HT-29 (cell line): ENCODE data around the gene SPATA45. TPM values are rescaled to one million over a fixed set of nuclear protein-coding genes. Genes with fewer than 3 reads are reported as not detected.

Source experiments
- DNase-seq: peaks from one replicate; pipeline ENCODE4 v3.0.0-alpha.2; 2015; ENCODE audit warnings: low spot score
- small RNA-seq: library from RNA; depleted of rRNA; stranded (forward); fragments of <200 nt; gene quantifications from one replicate; pipeline ENCODE3, GENCODE V24; 2014
- total RNA-seq: library from RNA; depleted of rRNA; stranded (reverse); fragments of >200 nt; shearing (Covaris generic); gene quantifications from 2 replicates; pipeline ENCODE4 v1.2.3, GENCODE V29; 2014; rRNA removed

SPATA45 gene
- total RNA-seq, 1 experiment from 2014 or later = not detected

DNA sequence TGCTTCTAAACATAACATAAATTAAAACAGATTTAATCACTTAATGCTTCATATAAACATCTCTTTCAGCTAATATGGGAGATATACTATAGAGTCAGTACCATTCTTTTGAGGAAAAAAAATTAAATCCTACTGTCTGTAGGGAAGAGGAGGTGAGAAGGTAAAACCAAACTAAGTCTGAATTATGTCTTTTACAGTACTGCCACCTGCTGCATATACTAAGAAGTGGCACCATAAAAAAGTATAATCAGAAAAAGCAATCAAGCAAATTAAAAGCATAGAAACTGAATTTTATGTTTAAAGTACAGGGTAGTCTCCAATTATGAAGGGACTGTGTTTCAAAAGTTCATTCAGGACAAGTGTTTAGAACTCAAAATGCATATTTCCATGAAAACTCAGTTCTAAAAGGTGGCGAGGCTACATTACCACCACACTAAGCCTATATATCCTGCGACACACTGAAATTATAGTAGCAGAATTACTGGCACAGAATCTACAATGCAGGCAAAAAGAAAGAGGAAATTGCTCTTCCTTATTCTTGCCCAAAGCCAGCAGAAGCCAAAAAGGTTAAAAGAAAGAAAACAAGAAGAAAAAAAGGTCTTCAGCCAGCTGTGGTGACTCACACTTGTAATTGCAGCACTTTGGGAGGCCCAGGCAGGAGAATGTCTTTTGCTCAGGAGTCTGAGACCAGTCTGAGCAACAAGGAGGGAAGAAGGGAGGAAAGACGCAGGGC lies 64.9 kb downstream of the SPATA45 start:
- DNase-seq = peak; percentile 64

DNA sequence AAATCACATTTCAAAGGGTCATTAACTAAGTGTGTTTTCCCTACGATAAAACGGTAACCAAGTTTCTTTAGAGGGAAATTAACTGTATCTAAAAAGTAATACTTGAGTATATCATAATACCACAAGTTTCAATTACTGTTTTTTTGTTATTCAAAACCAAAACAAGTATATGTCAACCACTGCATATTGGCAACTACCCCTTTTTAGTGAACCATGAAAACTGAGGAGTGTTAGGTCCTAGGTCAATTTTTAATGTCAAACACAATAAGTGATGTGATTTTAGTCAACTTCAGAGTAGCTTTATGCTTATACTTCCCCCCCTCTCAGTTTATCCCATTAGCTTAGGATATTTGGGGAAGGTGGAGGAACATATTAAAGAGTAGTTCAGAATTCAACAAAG lies 66.2 kb downstream of the SPATA45 start:
- no peak for DNase-seq

DNA sequence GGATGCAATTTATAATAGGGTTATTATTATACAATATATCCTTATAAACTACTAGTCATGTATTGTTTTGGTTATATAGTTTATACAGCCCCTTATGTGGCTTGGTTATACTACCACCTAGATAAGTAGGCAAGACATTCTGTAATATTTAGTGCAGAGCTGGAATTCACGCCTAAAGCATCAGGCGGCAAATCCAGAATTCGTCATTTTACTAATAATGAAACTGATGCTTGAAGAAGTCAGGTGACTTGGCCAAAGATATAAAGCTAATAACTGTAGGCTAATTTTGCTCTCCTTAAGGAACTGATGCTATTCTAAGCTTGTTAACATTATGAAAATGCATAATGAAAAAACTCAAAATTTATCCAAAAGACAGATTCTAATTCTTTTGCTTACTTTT lies 66.7 kb downstream of the SPATA45 start:
- DNase-seq = no peak

Small RNA genes within 50 kb of the gene (small RNA-seq; reads per million reads assigned to genes)
- not detected for gene AC104333.1
- gene AC104333.2 = not detected

Other genes with a start within 250 kb of the SPATA45 start
- gene ATF3, start 238.9 kb downstream of the SPATA45 start, total RNA-seq = 104 and 105 TPM in 2 replicates
- 0.23 and 0.34 TPM in 2 replicates for gene BATF3, start 147.8 kb downstream of the SPATA45 start, total RNA-seq
- gene NSL1, start 55.9 kb downstream of the SPATA45 start, total RNA-seq = 19.4 and 28.8 TPM in 2 replicates
- 1.4 and 4.1 TPM in 2 replicates for gene TATDN3, start 55.8 kb downstream of the SPATA45 start, total RNA-seq
- 11.7 and 13.6 TPM in 2 replicates for gene FLVCR1, start 10.6 kb upstream of the SPATA45 start, total RNA-seq
- gene VASH2, start 102.9 kb upstream of the SPATA45 start, total RNA-seq = 0.55 and 2.9 TPM in 2 replicates
- 14.1 and 17.0 TPM in 2 replicates for gene ANGEL2, start 168.2 kb upstream of the SPATA45 start, total RNA-seq
- 4.7 and 4.8 TPM in 2 replicates for gene RPS6KC1, start 203.6 kb upstream of the SPATA45 start, total RNA-seq